CD4-positive, alpha-beta T cell treated with Interleukin-6 for 4 hours (primary cell): ENCODE measurements around the gene ABHD10.

Experiments
- DNase-seq: peaks from one replicate; pipeline ENCODE4 v3.0.0-alpha.2; 2020; ENCODE audit warnings: mixed read lengths

The ABHD10 gene

DNA sequence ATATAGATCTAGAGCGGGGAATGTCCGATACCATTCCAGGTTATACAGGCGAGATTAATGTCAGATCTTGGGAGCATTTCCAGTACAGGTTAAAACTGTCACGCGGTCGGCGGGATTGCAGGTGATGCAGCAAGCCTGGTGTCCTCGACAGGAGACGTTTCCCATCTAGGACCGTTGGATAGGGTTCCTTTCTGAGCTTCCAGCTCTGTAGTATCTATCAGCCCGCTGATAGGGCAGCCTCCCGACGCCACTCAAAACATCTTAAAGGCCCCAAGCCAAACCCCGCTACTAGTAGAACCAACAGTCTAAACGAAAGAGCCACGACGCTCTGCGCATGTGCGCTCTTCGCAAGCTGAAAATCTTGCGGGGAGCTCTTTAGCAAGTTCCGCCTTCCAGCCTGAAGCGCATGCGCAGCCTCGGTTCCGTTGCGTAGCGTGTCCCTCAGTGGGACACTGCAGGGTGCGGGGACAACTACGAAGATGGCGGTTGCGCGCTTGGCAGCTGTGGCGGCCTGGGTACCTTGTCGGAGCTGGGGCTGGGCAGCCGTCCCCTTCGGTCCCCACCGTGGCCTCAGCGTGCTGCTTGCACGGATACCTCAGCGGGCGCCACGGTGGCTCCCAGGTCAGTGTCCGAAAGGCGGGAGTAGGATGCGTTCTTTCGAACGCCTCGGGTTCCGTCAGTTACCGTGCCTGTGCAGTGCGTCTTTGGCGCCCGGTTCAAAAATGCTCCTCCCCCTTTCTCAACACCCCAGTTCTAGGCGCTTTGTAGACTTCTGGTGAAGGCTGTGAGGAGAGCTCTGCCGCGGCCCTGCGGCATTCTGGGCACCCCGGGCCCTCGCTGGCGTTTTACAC lies at the start of gene ABHD10:
Gene ABHD10 (plus strand): TSS at position 444 of the 851 bp plus-strand sequence. CDS start 36 bp downstream, at position 480.
- peak; percentile 99 for DNase-seq

DNA sequence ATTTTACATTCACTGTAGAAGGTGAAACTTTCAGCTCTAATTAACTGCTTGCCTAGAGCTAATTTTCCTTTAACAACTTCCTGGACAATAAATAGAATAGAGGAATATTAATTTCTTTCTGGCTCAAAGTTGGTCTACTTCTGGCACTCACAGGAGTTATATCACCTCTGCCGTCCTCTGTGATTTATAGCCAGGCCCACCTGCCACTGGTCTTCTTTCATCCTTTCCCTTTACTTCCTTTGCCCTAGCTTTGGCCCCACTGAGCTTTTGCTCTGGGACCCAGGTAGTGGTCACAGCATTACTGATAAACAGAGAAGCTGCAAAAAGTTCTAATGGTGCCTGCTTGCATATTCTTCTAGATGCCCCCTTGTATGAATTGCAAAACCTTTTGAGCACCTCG lies 49.3 kb upstream of the ABHD10 start:
- DNase-seq: no peak

DNA sequence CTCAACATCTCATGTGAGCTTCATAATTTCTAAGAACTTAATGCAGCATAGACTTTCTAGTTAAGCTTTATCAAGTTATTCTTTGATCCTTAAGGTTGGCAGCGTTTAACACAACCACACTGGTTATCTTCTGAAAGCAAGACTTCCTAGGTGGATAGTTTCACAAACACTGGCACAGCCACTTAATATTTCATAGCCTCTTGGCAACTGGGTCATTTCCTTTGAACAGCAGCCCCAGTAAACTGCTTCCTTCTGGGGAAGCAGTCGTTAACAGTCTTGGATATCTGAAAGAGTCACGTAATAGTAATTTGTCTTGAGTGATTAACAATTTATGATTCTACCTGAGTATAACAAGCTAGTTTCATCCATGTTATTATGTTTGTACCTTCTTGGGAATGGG lies 45.9 kb upstream of the ABHD10 start:
- DNase-seq: no peak

DNA sequence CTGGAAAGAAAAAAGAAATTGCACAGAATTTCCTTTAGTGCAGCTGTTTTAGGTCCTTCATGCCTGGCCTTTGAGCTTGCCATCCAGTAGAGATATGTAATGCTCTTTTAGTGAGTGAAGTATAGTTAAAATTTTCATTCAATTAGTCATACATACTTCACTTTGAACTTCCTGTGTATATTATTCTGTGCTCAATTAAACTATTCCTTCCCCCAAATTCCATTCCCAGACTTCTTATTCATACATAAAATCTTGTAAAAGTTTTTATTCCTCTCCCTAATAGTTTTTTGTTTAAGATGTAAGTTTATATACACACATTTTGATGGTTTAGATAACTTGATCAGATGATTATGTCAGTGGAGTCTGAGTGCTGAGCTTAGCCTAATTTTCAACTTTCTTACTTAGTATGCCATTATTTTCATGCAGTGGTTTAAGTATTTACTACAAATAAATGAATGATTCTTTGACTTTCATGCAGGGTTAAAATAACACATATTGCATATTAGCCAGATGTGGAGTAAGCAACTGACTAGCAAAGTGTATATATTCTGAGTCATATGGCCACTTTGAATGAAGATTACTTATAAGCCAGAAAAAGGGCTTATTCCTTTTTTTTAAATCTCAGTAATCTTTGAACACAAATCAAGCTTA lies 42.5 kb upstream of the ABHD10 start:
- DNase-seq: no peak

DNA sequence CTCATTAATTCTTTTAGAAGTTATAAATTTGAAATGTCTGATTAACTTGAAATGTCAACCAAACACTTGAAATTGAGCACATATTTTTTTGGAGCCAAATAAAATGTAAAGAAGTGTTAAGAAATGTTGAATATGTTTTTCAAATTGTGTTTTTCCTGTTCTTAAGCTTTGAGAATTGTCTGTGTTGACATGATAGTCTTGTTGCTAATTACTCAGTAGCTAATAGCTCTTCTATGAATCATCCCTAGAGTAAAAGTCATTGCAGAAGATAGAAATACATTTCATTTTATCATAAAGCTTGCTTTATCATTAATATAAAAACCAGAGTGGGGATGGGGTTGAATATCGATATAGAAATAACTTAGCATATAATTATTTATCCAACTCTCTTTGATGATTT lies 41.9 kb upstream of the ABHD10 start:
- no peak for DNase-seq

DNA sequence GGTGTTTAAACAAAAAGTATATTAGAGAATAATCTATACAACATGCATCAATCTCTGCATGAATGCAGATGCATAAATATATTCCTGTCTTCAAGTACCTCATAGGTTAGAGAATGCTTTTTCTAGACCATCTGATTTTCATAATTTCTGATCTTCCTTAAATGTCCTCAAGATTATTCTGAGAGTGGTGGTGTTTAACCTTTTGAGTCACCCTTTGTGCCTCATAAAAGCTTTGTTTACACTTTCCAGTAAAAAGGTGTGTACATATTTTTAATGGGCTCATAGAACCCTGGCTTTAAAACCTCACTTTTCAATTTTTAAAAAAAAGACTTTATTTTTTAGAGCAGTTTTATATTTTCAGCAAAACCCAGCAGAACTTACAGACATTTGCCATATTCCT lies 41.0 kb upstream of the ABHD10 start:
- no peak for DNase-seq

DNA sequence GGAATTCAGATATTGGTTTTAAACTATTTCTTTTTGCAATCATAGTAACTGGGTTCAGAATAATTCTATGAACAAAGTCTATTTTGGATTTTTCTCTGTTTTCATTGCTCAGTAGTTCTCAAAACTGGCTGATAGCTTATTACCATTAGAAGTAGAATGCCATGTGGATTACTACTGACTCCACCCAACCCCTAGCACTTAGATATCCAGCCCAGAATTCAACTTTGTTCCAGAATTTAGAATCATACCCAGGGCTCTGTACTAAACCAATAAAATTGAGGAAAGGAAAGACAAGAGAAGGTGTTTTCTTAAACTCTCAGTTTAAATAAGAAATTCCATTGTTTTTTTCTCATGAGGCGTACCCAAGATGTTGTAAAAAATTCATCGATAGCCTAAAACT lies 39.0 kb upstream of the ABHD10 start:
- no peak for DNase-seq

DNA sequence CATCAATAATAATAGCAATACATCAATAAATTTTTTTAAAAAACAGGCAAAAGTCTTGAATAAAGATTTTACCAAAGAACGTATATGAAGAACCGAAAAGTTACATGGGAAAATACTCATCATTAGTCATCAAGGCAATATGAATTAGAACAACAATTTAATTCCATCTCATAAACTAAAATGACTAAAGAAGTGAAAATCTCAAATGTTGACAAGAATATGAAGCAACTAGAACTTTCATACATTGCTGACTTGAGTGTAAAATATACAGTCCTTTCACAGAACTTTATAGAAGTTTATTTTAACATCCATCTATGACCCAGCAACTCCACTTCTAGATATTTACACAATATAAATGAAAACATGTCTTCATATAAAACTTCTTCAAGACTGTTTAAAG lies 35.3 kb upstream of the ABHD10 start:
- no peak for DNase-seq

DNA sequence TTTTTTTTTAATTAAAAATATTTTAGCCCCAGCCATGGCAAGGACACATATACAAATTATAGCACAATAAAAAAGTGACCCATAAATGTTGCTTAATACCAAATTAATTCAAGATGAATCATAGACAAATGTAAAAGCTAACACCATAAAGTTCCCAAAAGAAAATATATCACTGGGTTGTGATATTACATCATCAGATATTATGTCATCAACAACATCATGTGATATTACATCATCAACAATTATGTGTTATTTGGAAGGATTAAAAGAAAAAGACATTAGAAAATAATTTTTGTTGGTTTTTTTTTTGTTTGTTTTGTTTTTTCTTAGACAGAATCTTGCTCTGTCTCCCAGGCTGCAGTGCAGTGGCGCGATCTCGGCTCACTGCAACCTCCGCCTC lies 34.5 kb upstream of the ABHD10 start:
- no peak for DNase-seq

DNA sequence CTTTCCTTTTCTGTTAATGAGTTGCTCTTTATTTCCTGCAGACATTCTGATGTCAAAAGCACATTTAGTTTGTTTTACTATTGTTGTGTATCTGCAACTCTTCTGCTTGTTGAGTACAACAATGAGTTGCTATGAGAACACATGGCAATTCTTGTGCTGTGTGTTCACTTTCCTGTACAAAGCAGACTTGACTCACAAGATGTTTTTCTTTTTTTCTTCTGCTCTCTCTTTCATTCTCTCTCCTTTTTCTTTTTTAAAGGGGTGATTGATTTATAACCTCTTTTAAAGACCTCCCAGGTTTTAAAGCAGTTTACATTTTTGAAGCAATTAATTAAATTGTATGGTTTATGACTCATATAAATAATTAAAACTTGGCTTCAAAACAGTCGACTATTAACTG lies 31.6 kb upstream of the ABHD10 start:
- no peak for DNase-seq

DNA sequence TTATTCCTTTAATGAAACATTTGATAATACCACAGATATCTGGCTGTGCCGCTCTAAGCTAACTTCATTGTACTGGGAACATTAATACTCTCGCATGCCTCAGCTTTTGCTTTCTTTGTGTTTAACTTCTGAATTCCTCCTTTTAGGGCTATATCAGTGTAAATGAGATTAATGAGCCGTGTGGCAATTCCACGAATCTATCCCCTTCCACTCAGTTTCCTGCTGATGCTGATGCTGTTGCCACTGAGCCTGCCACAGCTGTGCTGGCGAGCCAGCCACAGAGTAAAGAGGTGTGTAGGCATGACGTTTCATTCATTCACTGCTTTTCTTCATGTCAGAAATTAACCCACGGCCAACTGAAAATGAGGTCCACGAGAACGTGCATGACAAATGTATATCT lies 30.0 kb upstream of the ABHD10 start:
- DNase-seq: no peak

DNA sequence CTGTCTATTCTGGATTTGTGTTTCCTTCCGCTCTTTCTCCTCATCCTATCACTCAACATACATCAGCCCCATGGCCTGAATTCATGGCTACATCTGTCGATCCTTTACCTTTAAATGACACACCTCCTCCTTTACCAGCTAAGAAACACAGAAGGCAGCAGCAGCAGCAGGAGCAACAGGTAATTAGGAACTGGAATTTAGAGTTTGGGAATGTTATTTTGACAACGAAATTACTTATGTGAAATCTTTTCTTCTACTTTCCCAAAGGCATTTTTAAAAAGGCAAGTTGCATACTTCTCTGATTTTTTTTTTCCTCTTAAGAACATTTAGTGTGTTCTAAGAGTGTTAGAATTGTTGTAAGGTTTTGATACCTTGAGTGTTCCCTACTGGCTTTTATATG lies 29.1 kb upstream of the ABHD10 start:
- no peak for DNase-seq

DNA sequence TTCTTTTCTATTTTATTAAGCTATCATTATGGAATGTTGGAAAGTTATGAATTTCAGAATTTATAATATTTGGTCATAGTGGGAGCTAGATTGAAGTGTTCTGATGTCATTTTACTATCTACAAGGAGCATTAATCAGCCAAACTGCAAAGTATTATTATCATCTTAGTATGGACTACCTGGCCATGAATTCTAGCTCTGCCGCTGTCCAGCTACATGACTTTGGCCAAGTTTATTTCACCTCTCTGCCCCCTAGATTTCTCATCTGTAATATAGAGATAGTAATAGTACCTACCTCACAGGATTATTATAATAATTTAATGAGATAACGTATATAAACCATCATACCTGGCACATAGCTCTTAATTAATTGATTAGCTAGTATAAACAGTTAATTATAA lies 27.8 kb upstream of the ABHD10 start:
- no peak for DNase-seq

DNA sequence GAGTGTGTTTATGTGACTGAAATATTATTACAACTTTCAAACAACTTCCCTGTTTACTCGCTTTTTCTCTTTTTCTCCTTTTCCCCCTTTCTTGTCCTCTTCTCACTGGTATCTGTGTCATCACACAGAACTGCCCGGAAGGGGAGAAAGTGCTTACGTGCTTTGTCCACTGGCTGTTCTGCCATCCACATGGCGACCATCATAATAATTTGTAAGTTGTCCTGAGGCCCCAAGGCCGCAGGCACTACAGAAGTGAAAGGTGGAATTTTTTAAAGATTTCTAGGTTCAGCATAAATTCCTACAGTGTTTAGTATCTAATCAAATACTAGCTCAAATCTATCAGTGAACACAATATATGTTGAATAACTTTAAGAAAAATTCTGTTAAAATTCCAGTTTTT lies 26.7 kb upstream of the ABHD10 start:
- DNase-seq: no peak

DNA sequence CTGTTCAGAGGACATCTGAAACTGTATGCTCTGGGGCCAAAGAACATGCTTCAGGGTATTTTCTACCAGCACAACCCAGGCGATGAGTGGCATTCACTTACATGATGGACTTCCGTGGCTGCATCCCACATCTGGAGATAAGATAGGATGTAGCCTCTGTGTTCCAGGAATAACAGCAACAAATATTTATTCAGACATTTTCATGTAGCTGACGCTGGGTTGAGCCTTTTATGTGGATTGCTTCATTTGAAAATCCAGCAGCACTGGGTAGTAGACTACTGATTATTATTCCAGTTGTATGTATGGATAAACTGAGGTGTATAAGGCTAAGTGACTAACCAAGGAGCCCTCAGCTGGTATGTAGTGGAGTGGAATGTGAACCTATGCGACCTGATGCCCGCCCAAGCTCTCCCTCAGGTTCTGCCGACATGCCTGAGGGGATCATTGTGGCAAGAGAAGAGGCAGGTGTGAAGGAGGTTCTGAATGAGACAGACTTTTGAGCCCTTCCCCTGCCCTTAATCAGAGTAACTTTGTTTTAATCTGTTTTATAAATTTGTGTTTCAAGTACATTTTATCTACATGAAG lies 25.9 kb upstream of the ABHD10 start:
- no peak for DNase-seq

DNA sequence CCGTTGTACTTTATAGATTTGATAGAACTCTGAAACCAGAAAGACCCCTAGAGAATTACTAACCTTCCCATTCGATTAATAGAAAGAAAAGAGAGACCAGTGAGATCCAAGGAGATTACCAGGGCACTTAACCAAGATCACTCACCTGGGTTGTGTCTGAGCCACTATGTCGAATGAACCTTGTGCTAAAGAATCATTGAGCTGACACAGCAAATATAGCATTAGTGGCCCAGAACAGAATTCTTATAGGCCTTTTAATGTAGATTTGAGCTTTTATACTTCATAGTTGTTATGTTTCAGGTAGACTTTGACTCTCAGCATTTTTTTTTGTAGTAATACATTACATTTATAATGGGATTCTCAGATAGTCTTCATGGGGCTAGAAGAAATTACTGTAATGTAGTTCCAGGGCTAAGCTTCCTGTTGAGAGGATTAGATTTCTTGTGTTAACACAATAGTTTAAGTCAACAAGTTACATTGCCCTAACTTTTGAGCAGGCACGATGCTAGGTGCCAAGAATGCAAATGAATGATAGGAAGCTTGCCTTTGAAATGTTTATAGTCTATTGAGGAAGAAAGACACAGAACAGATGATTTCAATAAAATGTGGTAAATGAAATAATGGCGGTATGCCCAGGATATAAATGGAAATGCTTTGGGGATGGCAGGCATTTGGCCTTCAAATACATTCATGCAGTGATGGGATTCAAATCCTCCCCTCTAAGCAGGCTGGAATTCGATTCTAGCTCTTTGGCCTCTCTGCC lies 24.4 kb upstream of the ABHD10 start:
- DNase-seq: no peak

DNA sequence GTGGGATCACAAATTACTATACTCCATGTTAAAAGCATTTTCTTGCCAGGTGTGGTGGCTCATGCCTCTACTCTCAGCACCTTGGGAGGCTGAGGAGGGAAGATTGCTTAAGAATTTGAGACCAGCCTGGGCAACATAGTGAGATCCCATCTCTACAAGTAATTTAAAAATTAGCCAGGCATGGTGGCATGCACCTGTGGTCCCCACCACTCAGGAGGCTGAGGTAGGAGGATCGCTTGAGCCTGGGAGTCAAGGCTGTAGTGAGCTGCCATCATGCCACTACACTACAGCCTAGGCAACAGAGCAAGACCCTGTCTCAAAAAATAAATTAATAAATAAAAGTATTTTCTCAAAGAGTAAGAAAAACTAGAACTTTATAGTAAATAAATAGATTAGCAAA lies 22.9 kb upstream of the ABHD10 start:
- no peak for DNase-seq

DNA sequence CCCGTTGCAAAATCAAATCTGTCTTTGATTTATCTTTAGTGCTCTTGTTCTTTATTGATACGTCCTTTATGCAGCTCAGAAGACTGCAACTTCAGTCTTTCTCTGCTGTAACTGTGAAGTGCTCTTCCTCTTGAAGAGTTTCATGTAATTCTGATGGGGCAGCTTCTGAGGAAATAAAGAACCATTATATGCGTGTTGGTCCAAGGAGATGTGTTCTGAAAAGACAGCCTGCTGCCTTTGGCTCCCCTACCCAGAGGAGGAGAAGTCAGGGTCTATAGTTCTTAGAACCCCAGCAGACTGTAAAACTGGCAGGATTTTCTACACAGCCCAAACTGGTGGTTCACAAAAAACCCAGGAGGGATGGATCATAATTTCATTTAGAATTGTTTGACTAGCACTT lies 22.4 kb upstream of the ABHD10 start:
- no peak for DNase-seq

DNA sequence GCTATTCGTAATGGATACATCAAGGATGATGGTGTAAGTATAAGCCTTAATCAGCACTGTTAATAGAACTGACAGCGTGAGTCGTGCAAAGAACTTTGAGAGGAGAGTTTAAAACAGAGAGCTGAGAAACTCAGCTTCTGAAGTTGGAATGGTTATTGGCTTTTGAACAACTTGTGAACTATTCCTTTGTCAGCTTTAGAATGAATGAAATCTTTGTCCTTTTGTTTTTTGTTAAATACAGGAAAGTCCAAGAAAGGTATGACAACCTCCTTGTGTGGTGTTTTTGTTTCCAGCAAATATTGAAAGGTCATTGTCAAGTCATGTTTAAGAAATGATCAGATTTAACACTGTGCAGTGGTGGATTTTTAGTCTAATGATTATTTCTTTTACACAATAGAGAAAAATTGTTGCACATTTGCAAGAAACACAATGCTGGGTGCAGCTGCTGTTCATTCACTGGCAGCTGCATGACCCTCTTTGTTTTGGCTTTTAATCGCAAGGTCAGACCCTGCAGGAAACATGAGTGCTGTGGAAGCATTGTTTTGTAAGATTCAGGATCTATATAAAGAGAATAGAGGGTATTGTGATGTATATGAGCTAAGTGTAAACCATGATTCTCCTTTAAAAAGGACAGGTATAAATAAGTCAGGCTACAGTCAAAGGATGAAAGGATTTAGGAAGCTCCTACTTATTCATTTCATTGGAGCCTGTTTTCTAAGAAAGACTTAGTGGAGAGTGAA lies 21.7 kb upstream of the ABHD10 start:
- DNase-seq: no peak

DNA sequence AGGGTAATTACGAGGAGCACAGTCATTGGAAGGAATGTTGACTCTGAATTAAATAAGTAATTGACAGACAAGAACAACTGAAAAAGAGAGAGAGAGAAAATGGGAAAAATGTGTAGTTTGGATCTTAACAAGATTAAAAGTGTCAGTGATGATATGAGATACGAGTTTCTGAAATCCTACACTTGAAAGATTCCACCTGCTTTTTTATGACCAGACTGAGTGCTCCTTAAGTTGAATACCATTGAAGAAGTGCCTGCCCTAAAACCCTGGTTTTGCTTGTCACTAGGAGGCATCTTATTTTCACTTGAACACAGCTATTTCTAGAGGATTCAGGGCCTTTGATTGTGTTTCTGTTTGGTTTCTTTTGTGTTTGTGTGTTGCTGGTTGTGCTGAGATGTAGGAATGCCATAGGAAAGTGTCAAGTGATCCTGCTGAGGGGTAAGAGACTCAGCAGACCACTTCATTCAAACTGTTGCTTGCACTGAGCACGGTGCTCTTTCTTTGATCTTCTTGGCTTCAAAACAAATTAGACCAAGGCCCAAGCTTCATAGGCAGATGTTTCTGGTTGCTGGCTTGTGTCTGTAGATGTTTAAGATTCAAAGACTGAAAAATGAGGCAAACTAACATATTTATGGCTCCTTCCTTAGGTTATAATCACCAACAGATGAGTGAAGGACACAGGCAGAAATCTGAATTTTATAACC lies 17.2 kb upstream of the ABHD10 start:
- DNase-seq: no peak

DNA sequence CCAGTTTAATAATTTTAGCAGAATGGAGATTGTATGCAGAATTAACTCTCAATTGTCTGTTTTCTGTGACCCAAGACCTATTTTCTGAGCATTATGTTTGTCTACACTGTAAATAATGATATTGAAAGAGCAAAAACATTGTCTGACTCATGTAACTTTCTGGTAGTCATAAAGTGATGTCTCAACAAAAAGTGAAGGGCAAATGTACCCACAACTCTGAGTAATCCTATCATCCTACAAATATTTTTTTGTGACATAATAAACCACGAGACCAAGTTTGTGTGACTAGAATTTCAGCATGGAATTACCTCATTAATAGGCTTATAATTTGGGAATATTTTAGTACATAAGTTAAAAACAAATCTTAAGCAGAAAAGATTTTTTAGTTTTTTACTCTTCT lies 15.4 kb upstream of the ABHD10 start:
- no peak for DNase-seq

DNA sequence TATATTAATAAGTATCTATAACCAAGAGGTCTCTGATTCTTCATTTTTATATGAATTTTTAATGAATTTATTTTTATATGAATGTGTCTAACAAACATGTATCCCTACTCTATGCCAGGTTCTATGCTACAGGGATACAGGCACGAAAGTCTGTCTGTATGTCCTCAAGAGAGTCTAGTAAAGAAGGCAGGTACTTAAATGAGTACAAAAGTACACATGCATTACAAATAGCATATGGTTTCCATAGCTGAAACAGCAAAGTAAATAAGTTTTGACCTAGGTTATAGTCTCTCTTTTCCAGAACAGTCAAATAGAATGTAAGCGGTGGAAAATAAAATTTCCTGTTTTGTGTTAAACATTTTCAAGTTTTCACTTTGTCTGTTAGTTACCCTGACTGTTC lies 13.3 kb upstream of the ABHD10 start:
- no peak for DNase-seq
